NB4 (cell line): Measurements from ENCODE around the gene CCSER1.

Experiments
- DNase-seq: peaks from one replicate; pipeline ENCODE4 v3.0.0; 2010; ENCODE audit warnings: low read depth
- H3K4me3 ChIP-seq: one replicate; pipeline ENCODE4 v1.5.1; 2011; ENCODE audit warnings: mild to moderate bottlenecking, low read depth, low read length, moderate library complexity
- CTCF ChIP-seq: IDR thresholded peaks from one replicate; pipeline ENCODE4 v1.5.1; 2012; ENCODE audit warnings: low read depth, low read length
- MAX ChIP-seq: IDR thresholded peaks from 2 replicates; pipeline ENCODE4 v1.6.1; 2011; ENCODE audit warnings: low read depth, low read length
- MYC ChIP-seq: IDR thresholded peaks from 2 replicates; pipeline ENCODE4 v1.6.1; 2011; ENCODE audit warnings: low read depth, low read length
- POLR2A ChIP-seq: IDR thresholded peaks from 2 replicates; pipeline ENCODE4 v1.6.1; 2011; ENCODE audit warnings: mild to moderate bottlenecking; ENCODE audit not compliant: insufficient read length; ENCODE audit errors: extremely low read depth

CCSER1 gene

GRCh38 chr4:91288702-91289311, 1161.6 kb downstream of the CCSER1 start:
- TF ChIP-seq MYC (no peak), MAX (no peak), CTCF (no peak), POLR2A (no peak)
- H3K4me3 ChIP-seq: no peak overlapping the region
- DNase-seq: no peak

GRCh38 chr4:91298156-91298700, 1171.0 kb downstream of the CCSER1 start:
- no peak for TF ChIP-seq MYC
- TF ChIP-seq POLR2A: no peak
- no peak for TF ChIP-seq CTCF
- TF ChIP-seq MAX: no peak
- H3K4me3 ChIP-seq: no peak overlapping the region
- DNase-seq: no peak

- TF ChIP-seq MAX (no peak), CTCF (no peak), POLR2A (no peak)
- DNase-seq: no peak
- H3K4me3 ChIP-seq: no peak overlapping the region
Observed at GRCh38 chr4:91298824-91299223, 1171.6 kb downstream of the CCSER1 start.

- H3K4me3 ChIP-seq: no peak overlapping the region
- DNase-seq: no peak
- TF ChIP-seq MAX (no peak), MYC (no peak), CTCF (no peak), POLR2A (no peak)
Observed at GRCh38 chr4:91302120-91302519, 1174.9 kb downstream of the CCSER1 start.

GRCh38 chr4:91304292-91304691, 1177.1 kb downstream of the CCSER1 start:
- DNase-seq: no peak
- no peak overlapping the region for H3K4me3 ChIP-seq
- TF ChIP-seq CTCF (no peak), MYC (no peak), POLR2A (no peak), MAX (no peak)
